ENCODE data around the gene NSD2.
A peak's percentile ranks its signal among the peaks of the same experiment; 100 is the strongest.

NSD2 gene

GRCh38 chr4:1983053-1983845 is 112.1 kb downstream of the NSD2 start:
- no peaks in the 10 kb centered on the region for H3K9me3 ChIP-seq (ENCODE audit: control insufficient read depth, insufficient read depth, low read depth, low read length)
- no peak overlapping the region for H3K4me3 ChIP-seq (ENCODE audit: low read depth, low read length)
- TF ChIP-seq ZNF580 (tag by site-specific recombination; IDR thresholded peaks at IDR 0.05) (no peak), ZNF626 (tag by site-specific recombination; IDR thresholded peaks at IDR 0.05) (no peak)
- ChIA-PET CTCF (interaction anchor here (0.6 kb wide), 1 partner anchor 253 kb away, joined by 4 read pairs; no protein-coding TSS in a partner anchor), POLR2A (interaction anchor here (1.0 kb wide), 1 partner anchor 16 kb away, joined by 3 read pairs; no protein-coding TSS in a partner anchor)
- no peaks in the 10 kb centered on the region for H3K4me1 ChIP-seq (ENCODE audit: control insufficient read depth, insufficient read depth, low read length)
- H3K36me3 ChIP-seq (ENCODE audit: control insufficient read depth in 2 of 2, insufficient read depth in 1 of 2, low read length in 2 of 2) = peaks cover 0 to 100% of the 10 kb centered on the region in 2 experiments; a peak in 1 of 3 replicates
- no peak overlapping the region for H3K27ac ChIP-seq (ENCODE audit: extremely low read depth, low read depth, low read length)

GRCh38 chr4:1983846-1984405 is 112.7 kb downstream of the NSD2 start:
- ChIA-PET POLR2A (interaction anchor here (1.0 kb wide), 1 partner anchor 17 kb away, joined by 3 read pairs; no protein-coding TSS in a partner anchor), CTCF (interaction anchor here (0.6 kb wide), 1 partner anchor 49 kb away, joined by 3 read pairs; no protein-coding TSS in a partner anchor)
- H3K36me3 ChIP-seq (ENCODE audit: control insufficient read depth in 2 of 2, insufficient read depth in 1 of 2, low read length in 2 of 2) = peaks cover 0 to 95% of the 10 kb centered on the region in 2 experiments; a peak in 1 of 3 replicates
- TF ChIP-seq ZBTB26 (tag by site-specific recombination; optimal IDR thresholded peaks at IDR 0.05) (no peak), ZFHX2 (tag by site-specific recombination; conservative IDR thresholded peaks at IDR 0.05) (peak; percentile 35; the same call in 1 of the 2 replicates)
- H3K9me3 ChIP-seq (ENCODE audit: control insufficient read depth, insufficient read depth, low read depth, low read length) = no peaks in the 10 kb centered on the region
- H3K27ac ChIP-seq (ENCODE audit: extremely low read depth, low read depth, low read length) = no peak overlapping the region
- H3K4me3 ChIP-seq (ENCODE audit: low read depth, low read length) = no peak overlapping the region
- no peaks in the 10 kb centered on the region for H3K4me1 ChIP-seq (ENCODE audit: control insufficient read depth, insufficient read depth, low read length)

- no peaks in the 10 kb centered on the region for H3K4me1 ChIP-seq (ENCODE audit: control insufficient read depth, insufficient read depth, low read length)
- no peak overlapping the region for H3K4me3 ChIP-seq (ENCODE audit: low read depth, low read length)
- peaks cover 0 to 93% of the 10 kb centered on the region in 2 experiments; a peak in 1 of 3 replicates for H3K36me3 ChIP-seq (ENCODE audit: control insufficient read depth in 2 of 2, insufficient read depth in 1 of 2, low read length in 2 of 2)
- H3K27ac ChIP-seq (ENCODE audit: extremely low read depth, low read depth, low read length) = no peak overlapping the region
- ChIA-PET CTCF (interaction anchor here (0.6 kb wide), 1 partner anchor 49 kb away, joined by 3 read pairs; no protein-coding TSS in a partner anchor), POLR2A (interaction anchor here (1.0 kb wide), 1 partner anchor 18 kb away, joined by 3 read pairs; no protein-coding TSS in a partner anchor)
- TF ChIP-seq GLI2 (tag by site-specific recombination; IDR thresholded peaks at IDR 0.05; ENCODE audit: borderline replicate concordance, low read depth) = no peak
- 0 out of 2 replicates have a peak, but pooled peaks have one; percentile 11 for TF ChIP-seq GLIS1 (tag by site-specific recombination; IDR thresholded peaks at IDR 0.05)
- peak; percentile 48 for TF ChIP-seq ZIC2 (tag by site-specific recombination; IDR thresholded peaks at IDR 0.05)
- TF ChIP-seq ZNF571 (tag by site-specific recombination; IDR thresholded peaks at IDR 0.05) = no peak
- no peak for TF ChIP-seq ZNF561 (tag by site-specific recombination; IDR thresholded peaks at IDR 0.05; ENCODE audit: borderline replicate concordance)
- TF ChIP-seq, protein P1, sequence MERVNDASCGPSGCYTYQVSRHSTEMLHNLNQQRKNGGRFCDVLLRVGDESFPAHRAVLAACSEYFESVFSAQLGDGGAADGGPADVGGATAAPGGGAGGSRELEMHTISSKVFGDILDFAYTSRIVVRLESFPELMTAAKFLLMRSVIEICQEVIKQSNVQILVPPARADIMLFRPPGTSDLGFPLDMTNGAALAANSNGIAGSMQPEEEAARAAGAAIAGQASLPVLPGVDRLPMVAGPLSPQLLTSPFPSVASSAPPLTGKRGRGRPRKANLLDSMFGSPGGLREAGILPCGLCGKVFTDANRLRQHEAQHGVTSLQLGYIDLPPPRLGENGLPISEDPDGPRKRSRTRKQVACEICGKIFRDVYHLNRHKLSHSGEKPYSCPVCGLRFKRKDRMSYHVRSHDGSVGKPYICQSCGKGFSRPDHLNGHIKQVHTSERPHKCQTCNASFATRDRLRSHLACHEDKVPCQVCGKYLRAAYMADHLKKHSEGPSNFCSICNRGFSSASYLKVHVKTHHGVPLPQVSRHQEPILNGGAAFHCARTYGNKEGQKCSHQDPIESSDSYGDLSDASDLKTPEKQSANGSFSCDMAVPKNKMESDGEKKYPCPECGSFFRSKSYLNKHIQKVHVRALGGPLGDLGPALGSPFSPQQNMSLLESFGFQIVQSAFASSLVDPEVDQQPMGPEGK (tag by site-specific recombination; IDR thresholded peaks at IDR 0.05) = no peak
- TF ChIP-seq ZNF600 (tag by site-specific recombination; IDR thresholded peaks at IDR 0.05) = peak; percentile 36; the same call in 1 of the 2 replicates
- TF ChIP-seq HIC1 (tag by site-specific recombination; IDR thresholded peaks at IDR 0.05) = peak; percentile 90
- H3K9me3 ChIP-seq (ENCODE audit: control insufficient read depth, insufficient read depth, low read depth, low read length) = no peaks in the 10 kb centered on the region
Observed at GRCh38 chr4:1984406-1985191, 113.4 kb downstream of the NSD2 start.
